ENCODE data around the gene SCNN1B.
A peak's percentile ranks its signal among the peaks of the same experiment; 100 is the strongest.

Gene SCNN1B

GRCh38 chr16:23327836-23328235 is 25.7 kb downstream of the SCNN1B start:
- no peaks in the 10 kb centered on the region for H3K79me2 ChIP-seq (ENCODE audit: insufficient read depth, low read length)

GRCh38 chr16:23330161-23330560 is 28.1 kb downstream of the SCNN1B start:
- Histone ChIP-seq H2AFZ (ENCODE audit: low read depth, low read length, severe bottlenecking) (no peak overlapping the region), H4K20me1 (ENCODE audit: low read depth, low read length) (no peaks in the 10 kb centered on the region), H3K9me2 (replicated peaks; ENCODE audit: insufficient read depth, low read length) (no peaks in the 10 kb centered on the region), H3K27ac (ENCODE audit: low read depth, low read length) (no peak overlapping the region), H3K27me3 (ENCODE audit: low read length) (no peaks in the 10 kb centered on the region), H3K9me3 (ENCODE audit: insufficient read depth, low read length) (no peaks in the 10 kb centered on the region), H3K4me3 (ENCODE audit: insufficient read depth, low read length, poor library complexity, severe bottlenecking) (no peak overlapping the region), H3K4me2 (ENCODE audit: low read depth, low read length, poor library complexity, severe bottlenecking) (no peak overlapping the region), H3K79me2 (ENCODE audit: insufficient read depth, low read length) (no peaks in the 10 kb centered on the region), H3F3A (ENCODE audit: insufficient read depth) (peaks cover 16% of the 10 kb centered on the region), H3K9ac (ENCODE audit: low read length) (no peak overlapping the region), H3K36me3 (ENCODE audit: low read length) (no peaks in the 10 kb centered on the region)
- TF ChIP-seq EZH2phosphoT487 (conservative IDR thresholded peaks at IDR 0.05; ENCODE audit: low read length) (no peak), CTCF (IDR thresholded peaks at IDR 0.05; ENCODE audit: insufficient read depth, low read length, poor library complexity, severe bottlenecking) (no peak)

More at GRCh38 chr16:23327836-23328235, 25.7 kb downstream of the SCNN1B start:
- Histone ChIP-seq H3K27me3 (ENCODE audit: low read length) (no peaks in the 10 kb centered on the region), H3K9me3 (ENCODE audit: insufficient read depth, low read length) (no peaks in the 10 kb centered on the region), H3K4me3 (ENCODE audit: insufficient read depth, low read length, poor library complexity, severe bottlenecking) (no peak overlapping the region), H3F3A (ENCODE audit: insufficient read depth) (no peaks in the 10 kb centered on the region), H3K9ac (ENCODE audit: low read length) (no peak overlapping the region), H3K4me2 (ENCODE audit: low read depth, low read length, poor library complexity, severe bottlenecking) (no peak overlapping the region), H3K36me3 (ENCODE audit: low read length) (no peaks in the 10 kb centered on the region), H3K27ac (ENCODE audit: low read depth, low read length) (peak overlapping the region; percentile 2; the same call in 1 of the 2 replicates), H4K20me1 (ENCODE audit: low read depth, low read length) (no peaks in the 10 kb centered on the region), H2AFZ (ENCODE audit: low read depth, low read length, severe bottlenecking) (no peak overlapping the region), H3K9me2 (replicated peaks; ENCODE audit: insufficient read depth, low read length) (no peaks in the 10 kb centered on the region)
- TF ChIP-seq CTCF (IDR thresholded peaks at IDR 0.05; ENCODE audit: insufficient read depth, low read length, poor library complexity, severe bottlenecking), result no peak
- TF ChIP-seq EZH2phosphoT487 (conservative IDR thresholded peaks at IDR 0.05; ENCODE audit: low read length), result no peak

- Histone ChIP-seq H3K27ac (ENCODE audit: low read depth, low read length) (no peak overlapping the region), H3K27me3 (ENCODE audit: low read length) (no peaks in the 10 kb centered on the region), H4K20me1 (ENCODE audit: low read depth, low read length) (no peaks in the 10 kb centered on the region), H3K79me2 (ENCODE audit: insufficient read depth, low read length) (no peaks in the 10 kb centered on the region), H3K4me2 (ENCODE audit: low read depth, low read length, poor library complexity, severe bottlenecking) (no peak overlapping the region), H3K9me2 (replicated peaks; ENCODE audit: insufficient read depth, low read length) (no peaks in the 10 kb centered on the region), H3K36me3 (ENCODE audit: low read length) (no peaks in the 10 kb centered on the region), H3K9ac (ENCODE audit: low read length) (no peak overlapping the region), H3F3A (ENCODE audit: insufficient read depth) (peaks cover 21% of the 10 kb centered on the region), H2AFZ (ENCODE audit: low read depth, low read length, severe bottlenecking) (no peak overlapping the region), H3K9me3 (ENCODE audit: insufficient read depth, low read length) (no peaks in the 10 kb centered on the region), H3K4me3 (ENCODE audit: insufficient read depth, low read length, poor library complexity, severe bottlenecking) (no peak overlapping the region)
- TF ChIP-seq EZH2phosphoT487 (conservative IDR thresholded peaks at IDR 0.05; ENCODE audit: low read length) (no peak), CTCF (IDR thresholded peaks at IDR 0.05; ENCODE audit: insufficient read depth, low read length, poor library complexity, severe bottlenecking) (no peak)
Measured at GRCh38 chr16:23330583-23331249, 28.6 kb downstream of the SCNN1B start.
